NCI-H2196 treated with DMSO at 0.1 percent for 48 hours (cell line): ENCODE measurements around the gene SBF1.

Experiments
- DNase-seq: peaks from one replicate; lab custom pipeline; 2025; ENCODE audit not compliant: unreplicated experiment; lab: John Stamatoyannopoulos, UW

SBF1 gene

DNA sequence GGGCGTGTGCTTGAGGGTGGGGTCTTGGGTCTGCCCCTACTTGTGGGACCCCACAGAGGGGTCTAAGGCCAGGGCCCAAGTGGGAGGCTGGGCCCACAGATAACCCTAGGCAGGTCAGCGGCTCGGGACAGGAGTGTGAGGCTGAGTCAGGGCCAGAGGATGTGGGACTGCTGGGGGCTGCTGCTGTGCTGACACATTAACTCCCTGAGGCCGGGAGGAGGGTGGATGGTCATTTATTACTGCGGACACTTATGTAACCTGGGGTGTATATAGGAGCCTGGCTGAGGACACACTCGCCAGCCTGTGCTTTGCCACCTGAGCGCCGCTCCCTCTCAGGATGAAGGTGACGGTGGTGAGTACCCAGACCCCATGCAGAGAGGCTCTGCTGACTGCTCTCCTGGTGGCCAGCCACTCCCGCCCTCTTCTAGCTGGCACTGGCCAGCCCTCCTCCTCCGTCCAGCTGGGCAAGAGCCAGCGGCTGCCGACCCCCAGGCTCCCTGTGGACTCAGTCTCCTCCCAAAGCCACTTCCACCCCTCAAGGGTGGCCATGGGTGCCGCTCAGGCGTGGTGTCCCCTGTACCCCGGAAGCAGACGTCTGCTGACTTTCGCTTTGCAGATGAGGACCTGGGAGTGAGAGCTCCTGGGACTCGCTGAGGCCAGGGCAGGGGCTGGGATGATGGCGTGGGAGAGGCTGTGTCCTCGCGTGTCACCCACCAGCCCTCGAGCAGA is 11.9 kb upstream of the SBF1 start, which contains the start of gene MIOX:
Gene MIOX (plus strand): TSS at position 299 of the 729 bp plus-strand sequence. CDS start 39 bp downstream, at position 338.
- DNase-seq: no peak

GRCh38 chr22:50485221-50486131 is 10.6 kb upstream of the SBF1 start:
- DNase-seq: no peak

DNA sequence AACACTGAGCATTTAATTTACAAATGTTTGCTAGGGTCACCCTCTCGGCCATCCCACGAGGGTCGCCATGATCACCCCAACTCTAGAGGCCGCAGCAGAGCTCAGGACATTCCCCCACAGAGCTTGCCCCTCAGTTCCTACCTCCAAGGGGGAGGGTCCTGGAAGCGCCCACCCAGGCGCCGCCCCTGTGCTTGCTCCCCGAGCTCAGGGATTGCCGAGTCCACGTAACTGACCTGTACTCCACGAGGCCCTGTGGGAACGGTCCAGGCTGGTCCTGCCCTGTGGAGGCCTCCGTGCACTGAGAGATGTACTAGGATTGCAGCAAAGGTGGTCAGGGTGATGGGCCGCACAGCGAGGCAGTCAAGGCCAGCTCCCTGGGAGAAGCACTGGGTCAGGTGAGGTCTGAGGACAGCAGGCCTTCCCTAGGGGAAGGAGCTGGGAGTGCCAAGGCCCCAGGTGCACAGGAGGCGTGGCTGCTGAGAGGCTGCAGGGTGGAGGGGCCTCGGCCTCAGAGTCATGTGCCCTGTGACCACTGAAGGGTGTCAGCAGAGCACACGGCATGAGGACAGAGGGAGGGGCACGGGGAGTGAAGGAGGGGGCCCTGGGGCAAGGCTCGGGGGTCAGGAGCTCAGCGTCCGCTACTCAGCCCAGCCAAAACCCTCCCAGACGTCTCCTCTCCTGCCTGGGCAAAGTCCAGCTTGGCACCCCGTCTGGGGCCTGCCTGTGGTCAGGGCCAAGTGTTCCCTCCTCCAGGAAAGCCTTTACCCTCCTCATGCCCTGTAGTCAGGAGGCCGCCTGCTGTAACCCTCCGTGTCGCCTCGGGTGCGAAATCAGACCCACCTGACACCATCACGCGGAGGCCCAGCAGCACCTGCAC is 9.4 kb upstream of the SBF1 start:
- DNase-seq: no peak

- no peak for DNase-seq
Measured at GRCh38 chr22:50483556-50483955, 8.7 kb upstream of the SBF1 start.

GRCh38 chr22:50483106-50483505 is 8.3 kb upstream of the SBF1 start:
- no peak for DNase-seq

DNA sequence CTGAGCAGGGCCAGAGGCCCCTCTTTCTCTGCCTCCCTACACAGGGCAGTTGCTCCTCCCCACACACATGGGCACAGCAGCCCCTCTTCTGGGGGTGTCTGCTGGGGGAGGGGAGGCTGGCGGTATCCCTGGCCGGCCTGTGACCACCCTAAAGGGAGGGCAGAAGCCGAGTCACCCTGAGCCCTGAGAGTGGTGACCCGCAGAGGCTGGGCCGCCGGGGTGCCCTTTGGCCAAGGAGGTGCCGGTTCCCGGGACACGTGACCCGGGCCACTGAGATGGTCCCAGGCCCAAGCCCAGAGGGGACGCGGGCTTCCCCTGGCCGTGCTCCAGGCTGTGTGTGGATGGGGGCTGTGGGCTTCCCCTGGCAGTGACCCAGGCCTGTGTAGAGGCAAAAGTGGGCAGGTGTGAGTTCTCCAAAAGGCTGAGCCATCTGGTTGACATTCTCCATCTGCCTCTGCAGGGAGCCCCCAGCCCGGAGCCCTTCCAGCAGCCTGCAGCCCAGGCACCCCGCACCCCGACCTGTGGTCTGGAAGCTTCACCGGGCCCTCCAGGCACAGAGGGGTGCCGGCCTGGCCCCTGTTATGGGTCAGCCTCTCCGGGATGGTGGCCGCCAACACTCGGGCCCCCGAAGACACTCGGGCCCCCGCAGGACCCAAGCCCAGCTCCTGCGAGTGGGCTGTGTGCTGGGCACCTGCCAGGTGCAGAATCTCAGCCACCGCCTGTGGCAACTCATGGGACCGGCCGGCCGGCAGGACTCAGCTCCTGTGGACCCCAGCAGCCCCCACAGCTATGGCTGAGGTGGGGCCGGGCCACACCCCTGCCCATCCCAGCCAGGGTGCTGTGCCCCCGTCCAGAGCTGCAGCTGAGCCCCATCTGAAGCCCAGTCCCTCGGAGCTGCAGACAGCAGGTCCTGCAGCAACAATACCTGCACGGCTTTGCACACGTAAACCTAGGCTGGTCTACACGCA is 7.6 kb upstream of the SBF1 start:
- no peak for DNase-seq

GRCh38 chr22:50481440-50482106 is 6.7 kb upstream of the SBF1 start, which contains the start of gene ADM2:
TSS of gene ADM2 (plus strand) at chr22:50481543. CDS start at chr22:50481848, 305 bp downstream.
- no peak for DNase-seq

DNA sequence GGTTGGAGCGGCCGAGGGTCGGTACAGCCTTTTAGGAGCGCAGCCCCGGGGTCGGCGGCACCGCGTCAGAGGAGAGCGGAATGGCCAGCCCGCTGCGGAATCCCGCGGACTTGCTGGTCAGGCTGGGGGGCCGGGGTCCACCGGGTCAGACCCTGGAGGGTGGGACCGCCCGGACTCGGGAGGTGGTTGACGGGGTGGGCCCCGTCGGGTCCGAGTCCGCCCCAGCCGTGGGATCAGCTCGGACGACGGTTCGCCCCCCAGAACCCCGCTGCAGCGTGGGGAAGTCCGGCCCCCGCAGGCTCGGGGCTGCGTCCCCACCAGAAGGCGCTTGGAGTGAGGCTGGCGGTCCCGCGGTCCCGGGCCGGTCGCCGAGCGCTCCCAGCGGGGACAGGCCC is 6.2 kb upstream of the SBF1 start:
- DNase-seq: no peak

DNA sequence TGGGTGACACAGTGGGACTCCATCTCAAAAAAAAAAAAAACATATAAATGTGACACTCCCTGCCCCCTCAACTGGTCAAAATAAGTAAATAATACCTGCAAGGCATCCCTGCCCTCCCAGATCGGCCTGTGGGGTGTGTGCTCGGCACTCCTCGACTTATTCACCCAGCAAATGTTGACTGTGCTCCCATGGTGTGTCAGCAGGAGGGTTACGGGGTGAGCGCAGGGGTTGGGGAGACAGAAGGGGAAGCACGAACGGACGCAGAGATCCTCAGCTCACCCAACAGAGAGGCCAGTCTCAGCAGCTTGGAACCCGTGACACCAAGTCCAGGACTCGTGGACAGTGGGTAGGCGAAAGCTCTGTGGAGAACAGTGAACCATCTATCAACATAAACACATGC is 4.9 kb upstream of the SBF1 start:
- DNase-seq: no peak

- DNase-seq: no peak
Measured at GRCh38 chr22:50477923-50478322, 3.1 kb upstream of the SBF1 start.

GRCh38 chr22:50476868-50477267 is 2.0 kb upstream of the SBF1 start:
- no peak for DNase-seq

GRCh38 chr22:50475652-50476002 is 792 bp upstream of the SBF1 start:
- DNase-seq: no peak

- no peak for DNase-seq
Measured at GRCh38 chr22:50473855-50474671, 772 bp downstream of the SBF1 start.

GRCh38 chr22:50473088-50473487 is 1.7 kb downstream of the SBF1 start:
- DNase-seq: no peak

GRCh38 chr22:50471962-50472361 is 2.9 kb downstream of the SBF1 start:
- DNase-seq: no peak

GRCh38 chr22:50471197-50471847 is 3.5 kb downstream of the SBF1 start:
- DNase-seq: no peak

DNA sequence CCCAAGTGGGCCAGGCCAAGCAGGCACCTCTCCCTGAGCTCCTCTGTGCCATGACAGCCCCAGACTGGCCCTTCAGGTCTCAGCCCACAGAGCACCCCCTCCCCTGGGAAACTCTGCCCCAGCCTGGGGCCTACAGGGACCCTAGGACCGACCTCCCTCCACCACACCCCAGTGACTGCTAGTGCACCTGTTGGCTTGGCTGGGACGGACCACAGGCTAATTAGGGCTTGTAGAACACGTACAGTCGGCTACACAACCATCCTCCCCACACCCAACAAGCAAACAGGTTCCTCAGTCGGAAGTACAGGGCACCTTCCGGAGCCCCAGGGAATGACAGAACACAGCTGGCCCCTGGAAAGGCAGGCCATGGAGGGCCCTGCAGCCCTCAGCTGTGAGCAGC is 4.3 kb downstream of the SBF1 start:
- DNase-seq: no peak
